Measurements from ENCODE around the gene ZNF740.

Gene ZNF740

GRCh38 chr12:53184828-53185227, 4.3 kb downstream of the ZNF740 start:
- peaks cover 99% of the 10 kb centered on the region for H3K36me3 Mint-ChIP-seq
- H3K4me3 Mint-ChIP-seq = no peak overlapping the region
- peak overlapping the region; percentile 45 for H3K27ac Mint-ChIP-seq
- DNase-seq (ENCODE audit: low spot score in 2 of 2) (no peak), ATAC-seq (no peak)
- no peaks in the 10 kb centered on the region for H3K9me3 Mint-ChIP-seq
- H3K4me1 Mint-ChIP-seq = peaks cover 51% of the 10 kb centered on the region

GRCh38 chr12:53185582-53186153, 5.1 kb downstream of the ZNF740 start:
- Mint-ChIP-seq H3K36me3 (peaks cover 99% of the 10 kb centered on the region), H3K4me1 (peaks cover 56% of the 10 kb centered on the region), H3K4me3 (no peak overlapping the region), H3K27ac (peak overlapping the region; percentile 45), H3K9me3 (no peaks in the 10 kb centered on the region)
- ATAC-seq (no peak), DNase-seq (ENCODE audit: low spot score in 2 of 2) (no peak)

GRCh38 chr12:53186745-53187144, 6.2 kb downstream of the ZNF740 start:
- ATAC-seq = no peak
- peaks cover 53% of the 10 kb centered on the region for H3K4me1 Mint-ChIP-seq
- H3K27ac Mint-ChIP-seq = peak overlapping the region; percentile 26
- peaks cover 100% of the 10 kb centered on the region for H3K36me3 Mint-ChIP-seq
- no peak for DNase-seq (ENCODE audit: low spot score in 2 of 2)
- H3K9me3 Mint-ChIP-seq = no peaks in the 10 kb centered on the region
- no peak overlapping the region for H3K4me3 Mint-ChIP-seq

- no peak for DNase-seq (ENCODE audit: low spot score in 2 of 2)
- ATAC-seq = no peak
- Mint-ChIP-seq H3K4me1 (peaks cover 52% of the 10 kb centered on the region), H3K9me3 (no peaks in the 10 kb centered on the region), H3K27ac (peak overlapping the region; percentile 26), H3K36me3 (peaks cover 100% of the 10 kb centered on the region), H3K4me3 (no peak overlapping the region)
These were observed 6.8 kb downstream of the ZNF740 start for GRCh38 chr12:53187145-53187899.

GRCh38 chr12:53190108-53190729, 9.7 kb downstream of the ZNF740 start:
- Mint-ChIP-seq H3K4me1 (peaks cover 41% of the 10 kb centered on the region), H3K36me3 (peaks cover 100% of the 10 kb centered on the region), H3K4me3 (no peak overlapping the region), H3K27ac (peak overlapping the region; percentile 77), H3K9me3 (no peaks in the 10 kb centered on the region)
- ATAC-seq = peak; percentile 88
- DNase-seq (ENCODE audit: low spot score in 2 of 2) = no peak

- H3K36me3 Mint-ChIP-seq = peaks cover 100% of the 10 kb centered on the region
- H3K4me1 Mint-ChIP-seq = peaks cover 44% of the 10 kb centered on the region
- H3K27ac Mint-ChIP-seq = peak overlapping the region; percentile 81
- no peak overlapping the region for H3K4me3 Mint-ChIP-seq
- DNase-seq (ENCODE audit: low spot score in 2 of 2) (no peak), ATAC-seq (no peak)
- H3K9me3 Mint-ChIP-seq = no peaks in the 10 kb centered on the region
These were observed 10.8 kb downstream of the ZNF740 start for GRCh38 chr12:53191096-53191884.

GRCh38 chr12:53191885-53192530, 11.5 kb downstream of the ZNF740 start:
- H3K4me3 Mint-ChIP-seq = no peak overlapping the region
- no peaks in the 10 kb centered on the region for H3K9me3 Mint-ChIP-seq
- DNase-seq (ENCODE audit: low spot score in 2 of 2) (no peak), ATAC-seq (no peak)
- H3K36me3 Mint-ChIP-seq = peaks cover 100% of the 10 kb centered on the region
- peaks cover 51% of the 10 kb centered on the region for H3K4me1 Mint-ChIP-seq
- H3K27ac Mint-ChIP-seq = peak overlapping the region; percentile 81

GRCh38 chr12:53192531-53193021, 12.1 kb downstream of the ZNF740 start:
- Mint-ChIP-seq H3K4me1 (peaks cover 53% of the 10 kb centered on the region), H3K36me3 (peaks cover 99% of the 10 kb centered on the region), H3K27ac (peak overlapping the region; percentile 81)

GRCh38 chr12:53193040-53193439, 12.5 kb downstream of the ZNF740 start:
- no peak overlapping the region for H3K4me3 Mint-ChIP-seq
- H3K4me1 Mint-ChIP-seq = peaks cover 56% of the 10 kb centered on the region
- peak overlapping the region; percentile 81 for H3K27ac Mint-ChIP-seq

More at GRCh38 chr12:53192531-53193021, 12.1 kb downstream of the ZNF740 start:
- H3K4me3 Mint-ChIP-seq = no peak overlapping the region
- no peaks in the 10 kb centered on the region for H3K9me3 Mint-ChIP-seq
- DNase-seq (ENCODE audit: low spot score in 2 of 2) (no peak), ATAC-seq (no peak)

GRCh38 chr12:53193985-53194716, 13.6 kb downstream of the ZNF740 start:
- peaks cover 99% of the 10 kb centered on the region for H3K36me3 Mint-ChIP-seq
- peaks cover 67% of the 10 kb centered on the region for H3K4me1 Mint-ChIP-seq
- ATAC-seq (no peak), DNase-seq (ENCODE audit: low spot score in 2 of 2) (no peak)
- peak overlapping the region; percentile 81 for H3K27ac Mint-ChIP-seq
- no peaks in the 10 kb centered on the region for H3K9me3 Mint-ChIP-seq
- no peak overlapping the region for H3K4me3 Mint-ChIP-seq

More at GRCh38 chr12:53193040-53193439, 12.5 kb downstream of the ZNF740 start:
- DNase-seq (ENCODE audit: low spot score in 2 of 2) = no peak
- H3K36me3 Mint-ChIP-seq = peaks cover 99% of the 10 kb centered on the region
- ATAC-seq = no peak
- H3K9me3 Mint-ChIP-seq = no peaks in the 10 kb centered on the region

GRCh38 chr12:53194973-53195372, 14.5 kb downstream of the ZNF740 start:
- Mint-ChIP-seq H3K4me3 (no peak overlapping the region), H3K9me3 (no peaks in the 10 kb centered on the region), H3K4me1 (peaks cover 72% of the 10 kb centered on the region), H3K27ac (peak overlapping the region; percentile 92), H3K36me3 (peaks cover 98% of the 10 kb centered on the region)
- no peak for ATAC-seq
- no peak for DNase-seq (ENCODE audit: low spot score in 2 of 2)

GRCh38 chr12:53195516-53196420, 15.2 kb downstream of the ZNF740 start:
- Mint-ChIP-seq H3K4me3 (no peak overlapping the region), H3K36me3 (peaks cover 98% of the 10 kb centered on the region), H3K9me3 (no peaks in the 10 kb centered on the region), H3K4me1 (peaks cover 72% of the 10 kb centered on the region), H3K27ac (peak overlapping the region; percentile 92)
- DNase-seq (ENCODE audit: low spot score in 2 of 2) (no peak), ATAC-seq (no peak)

- Mint-ChIP-seq H3K36me3 (peaks cover 98% of the 10 kb centered on the region), H3K4me1 (peaks cover 75% of the 10 kb centered on the region), H3K4me3 (no peak overlapping the region), H3K9me3 (no peaks in the 10 kb centered on the region), H3K27ac (peak overlapping the region; percentile 16)
- DNase-seq (ENCODE audit: low spot score in 2 of 2) (no peak), ATAC-seq (no peak)
These were observed 16.0 kb downstream of the ZNF740 start for GRCh38 chr12:53196486-53196885.

Data from stimulated activated effector memory CD8-positive, alpha-beta T cell treated with anti-CD3 and anti-CD28 coated beads, Interleukin-12 subunit alpha, Interleukin-12 subunit beta, amount 100 ng/mL, for 72 hours (primary cell).